GM10266 (cell line): ENCODE measurements around the gene BPIFA3.
A peak's percentile ranks its signal among the peaks of the same experiment; 100 is the strongest.

ENCODE experiments used
- DNase-seq: peaks from one replicate; pipeline ENCODE4 v3.0.0; 2012; ENCODE audit errors: extremely low spot score
- TF ChIP-seq, protein P1 (sequence below): IDR thresholded peaks from 2 replicates; pipeline ENCODE4 v1.5.1; 2012; ENCODE audit warnings: mild to moderate bottlenecking, low read depth; ENCODE audit not compliant: control insufficient read depth, insufficient read depth; ENCODE audit errors: missing control alignments

The BPIFA3 gene

DNA sequence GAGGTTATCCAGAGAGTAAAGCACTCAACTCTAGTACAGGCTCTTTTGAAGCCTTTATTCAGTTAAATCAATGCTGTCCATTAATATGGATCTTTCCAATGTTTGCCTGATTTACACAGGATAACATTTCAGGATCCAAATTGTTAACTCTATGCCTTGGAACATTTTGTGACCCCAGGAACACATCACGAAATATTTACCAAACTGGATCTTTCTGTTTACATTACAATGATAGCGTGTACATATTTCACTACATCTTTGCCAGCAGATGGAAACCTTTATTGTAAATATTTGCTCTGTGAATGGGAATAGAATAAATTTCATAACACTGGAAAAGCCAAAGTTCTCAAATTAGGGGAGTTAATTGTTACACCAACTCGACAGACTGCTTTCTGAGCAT lies 25.7 kb upstream of the BPIFA3 start:
- no peak for DNase-seq
- TF ChIP-seq, protein P1, sequence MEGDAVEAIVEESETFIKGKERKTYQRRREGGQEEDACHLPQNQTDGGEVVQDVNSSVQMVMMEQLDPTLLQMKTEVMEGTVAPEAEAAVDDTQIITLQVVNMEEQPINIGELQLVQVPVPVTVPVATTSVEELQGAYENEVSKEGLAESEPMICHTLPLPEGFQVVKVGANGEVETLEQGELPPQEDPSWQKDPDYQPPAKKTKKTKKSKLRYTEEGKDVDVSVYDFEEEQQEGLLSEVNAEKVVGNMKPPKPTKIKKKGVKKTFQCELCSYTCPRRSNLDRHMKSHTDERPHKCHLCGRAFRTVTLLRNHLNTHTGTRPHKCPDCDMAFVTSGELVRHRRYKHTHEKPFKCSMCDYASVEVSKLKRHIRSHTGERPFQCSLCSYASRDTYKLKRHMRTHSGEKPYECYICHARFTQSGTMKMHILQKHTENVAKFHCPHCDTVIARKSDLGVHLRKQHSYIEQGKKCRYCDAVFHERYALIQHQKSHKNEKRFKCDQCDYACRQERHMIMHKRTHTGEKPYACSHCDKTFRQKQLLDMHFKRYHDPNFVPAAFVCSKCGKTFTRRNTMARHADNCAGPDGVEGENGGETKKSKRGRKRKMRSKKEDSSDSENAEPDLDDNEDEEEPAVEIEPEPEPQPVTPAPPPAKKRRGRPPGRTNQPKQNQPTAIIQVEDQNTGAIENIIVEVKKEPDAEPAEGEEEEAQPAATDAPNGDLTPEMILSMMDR, result no peak

DNA sequence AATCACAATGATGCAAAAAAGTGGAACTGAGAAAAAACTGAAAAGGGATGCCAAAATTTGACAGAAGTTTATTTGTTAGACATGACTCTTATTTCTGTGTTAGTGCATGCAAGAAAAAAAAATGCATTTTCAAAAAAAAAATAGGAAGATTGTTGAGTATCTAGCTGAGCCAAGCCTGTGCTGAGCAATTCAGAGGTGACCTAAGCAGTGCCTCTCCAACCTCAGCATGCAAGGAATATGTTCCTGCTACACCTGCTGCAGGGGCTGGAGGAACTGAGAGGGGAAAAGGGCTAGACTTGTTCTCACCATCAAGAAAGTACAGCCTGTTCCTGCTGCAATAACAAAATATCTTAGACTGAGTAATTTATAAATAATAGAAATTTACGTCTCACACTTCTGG lies 25.2 kb upstream of the BPIFA3 start:
- TF ChIP-seq, protein P1, result no peak
- DNase-seq, result no peak

DNA sequence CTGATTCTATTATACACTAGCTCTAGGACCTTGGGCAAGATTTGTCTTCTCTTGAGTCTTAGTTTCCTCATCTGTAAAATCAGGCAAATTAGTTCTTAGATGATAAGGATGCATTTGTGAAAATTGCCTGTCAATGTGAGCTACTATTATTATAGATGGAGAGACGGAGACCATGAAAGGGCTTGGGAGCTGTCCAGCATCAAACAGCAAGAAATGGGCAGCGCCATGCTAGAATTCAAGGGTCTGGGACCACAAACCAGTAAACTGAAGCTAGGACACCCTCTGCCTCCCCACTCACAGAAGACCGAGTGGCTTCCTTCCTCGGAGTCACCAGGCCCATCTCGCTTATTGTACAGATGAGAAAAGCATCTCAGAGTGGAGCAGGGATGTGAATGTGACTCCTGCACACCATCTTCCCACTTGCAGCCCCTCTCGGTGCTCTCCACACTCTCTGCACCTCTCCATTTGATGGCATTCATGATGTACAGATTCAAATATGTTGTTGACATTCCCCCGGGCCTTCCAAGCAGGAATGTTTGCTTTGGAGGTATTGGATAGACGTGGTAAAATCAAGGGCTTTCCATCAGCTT lies 24.1 kb upstream of the BPIFA3 start:
- TF ChIP-seq, protein P1, result no peak
- no peak for DNase-seq

DNA sequence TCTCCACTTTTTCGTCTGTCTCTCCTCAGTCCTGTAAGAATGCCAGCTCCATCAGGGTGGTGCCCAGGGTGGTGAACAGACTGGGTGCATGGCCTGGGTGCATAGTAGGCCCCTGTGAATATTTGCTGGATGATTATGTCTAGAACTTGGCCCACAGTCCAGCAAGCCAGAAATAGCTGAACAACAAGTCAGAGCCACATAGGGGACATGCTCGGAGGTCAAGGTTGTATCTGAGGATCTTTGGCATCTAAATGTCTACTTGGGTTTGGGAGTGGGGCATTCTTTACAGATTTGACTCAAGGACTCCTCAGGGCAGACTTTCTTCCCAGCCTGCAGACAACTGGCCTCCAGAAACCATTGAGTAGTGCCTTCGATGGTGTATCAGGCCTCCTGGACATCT lies 18.1 kb upstream of the BPIFA3 start:
- TF ChIP-seq, protein P1, result no peak
- DNase-seq, result no peak

DNA sequence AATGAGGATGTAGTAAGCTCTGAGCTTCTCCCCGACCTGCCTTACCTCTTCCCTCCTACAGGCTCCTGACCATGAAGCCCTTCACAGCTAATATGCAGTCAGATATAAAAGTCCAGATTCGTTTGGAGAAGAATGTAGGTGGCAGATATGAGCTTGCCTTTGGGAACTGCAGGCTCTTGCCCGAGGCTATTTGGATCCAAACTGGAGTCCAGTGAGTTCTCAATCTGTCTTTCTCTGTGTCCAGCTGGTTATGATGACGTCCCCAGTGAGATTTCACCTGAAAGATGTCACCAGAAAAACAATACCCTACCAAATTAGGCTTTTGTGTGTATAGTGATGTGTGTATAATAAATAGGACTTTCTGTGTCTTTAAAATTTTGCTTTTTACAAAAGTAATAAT lies 14.7 kb upstream of the BPIFA3 start:
- DNase-seq, result no peak
- TF ChIP-seq, protein P1, result no peak

DNA sequence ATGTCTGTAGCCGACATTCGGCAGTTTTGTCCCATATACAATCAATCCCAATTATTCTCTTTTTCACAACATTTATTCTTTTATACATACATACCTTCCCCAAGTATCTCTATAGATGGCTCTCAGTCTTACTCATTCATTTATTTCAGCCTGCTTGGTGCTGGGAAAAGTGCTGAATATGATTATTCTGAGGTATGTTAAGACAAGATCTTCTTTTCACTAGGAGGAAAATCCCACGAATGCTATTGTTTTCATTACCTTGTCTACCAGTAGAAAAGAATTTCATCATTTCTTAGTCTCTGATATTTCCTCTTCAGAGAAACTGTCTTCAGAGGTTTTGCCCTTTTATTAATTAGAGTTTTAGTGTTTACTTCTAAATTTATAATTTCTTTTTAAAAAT lies 13.7 kb upstream of the BPIFA3 start:
- TF ChIP-seq, protein P1, result no peak
- DNase-seq, result no peak

DNA sequence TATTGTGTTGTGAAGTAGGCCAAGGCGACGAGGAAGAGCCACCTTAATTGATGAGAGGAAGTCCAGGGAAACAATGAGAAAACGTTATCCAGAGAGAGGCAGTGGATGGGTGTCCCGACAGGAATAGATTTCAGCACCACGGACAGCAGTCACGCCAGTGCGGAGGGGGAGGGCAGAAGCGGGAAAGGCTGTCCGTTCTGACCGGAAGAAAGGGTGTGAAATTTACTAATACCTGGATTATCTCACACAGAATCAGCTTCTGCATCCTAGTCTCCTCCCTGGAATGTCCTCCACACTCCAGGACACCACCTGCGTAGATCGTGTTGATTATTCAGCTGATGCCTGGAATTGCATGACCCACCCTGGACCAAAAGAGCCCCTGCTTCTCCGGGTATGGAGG lies 7.4 kb upstream of the BPIFA3 start:
- TF ChIP-seq, protein P1, result no peak
- peak; percentile 47 for DNase-seq
